ENCODE measurements around the gene C4orf50.

Gene C4orf50

GRCh38 chr4:5973033-5973432, 45.2 kb downstream of the C4orf50 start:
- TF ChIP-seq ZC3H10 (CRISPR knock-in tag; IDR thresholded peaks at IDR 0.05) (no peak), SNAI2 (CRISPR knock-in tag; IDR thresholded peaks at IDR 0.05) (no peak), RARB (CRISPR knock-in tag; IDR thresholded peaks at IDR 0.05) (no peak), TSHZ2 (CRISPR knock-in tag; IDR thresholded peaks at IDR 0.05) (no peak), TOX (CRISPR knock-in tag; IDR thresholded peaks at IDR 0.05; ENCODE audit: borderline replicate concordance) (no peak), ZNF565 (CRISPR knock-in tag; conservative IDR thresholded peaks at IDR 0.05; ENCODE audit: low read depth) (no peak), ZNF8 (CRISPR knock-in tag; IDR thresholded peaks at IDR 0.05) (no peak), ESRRG (CRISPR knock-in tag; IDR thresholded peaks at IDR 0.05) (no peak), OSR1 (CRISPR knock-in tag; IDR thresholded peaks at IDR 0.05) (no peak), ZFP3 (CRISPR knock-in tag; IDR thresholded peaks at IDR 0.05) (no peak), CSDC2 (CRISPR knock-in tag; IDR thresholded peaks at IDR 0.05) (no peak), ARNTL (CRISPR knock-in tag; IDR thresholded peaks at IDR 0.05; ENCODE audit: borderline replicate concordance, low read depth) (no peak)
- TF ChIP-seq, protein P1, sequence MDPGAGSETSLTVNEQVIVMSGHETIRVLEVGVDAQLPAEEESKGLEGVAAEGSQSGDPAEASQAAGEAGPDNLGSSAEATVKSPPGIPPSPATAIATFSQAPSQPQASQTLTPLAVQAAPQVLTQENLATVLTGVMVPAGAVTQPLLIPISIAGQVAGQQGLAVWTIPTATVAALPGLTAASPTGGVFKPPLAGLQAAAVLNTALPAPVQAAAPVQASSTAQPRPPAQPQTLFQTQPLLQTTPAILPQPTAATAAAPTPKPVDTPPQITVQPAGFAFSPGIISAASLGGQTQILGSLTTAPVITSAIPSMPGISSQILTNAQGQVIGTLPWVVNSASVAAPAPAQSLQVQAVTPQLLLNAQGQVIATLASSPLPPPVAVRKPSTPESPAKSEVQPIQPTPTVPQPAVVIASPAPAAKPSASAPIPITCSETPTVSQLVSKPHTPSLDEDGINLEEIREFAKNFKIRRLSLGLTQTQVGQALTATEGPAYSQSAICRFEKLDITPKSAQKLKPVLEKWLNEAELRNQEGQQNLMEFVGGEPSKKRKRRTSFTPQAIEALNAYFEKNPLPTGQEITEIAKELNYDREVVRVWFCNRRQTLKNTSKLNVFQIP (CRISPR knock-in tag; IDR thresholded peaks at IDR 0.05; ENCODE audit: borderline replicate concordance, low read depth): no peak
- ATAC-seq: no peak

GRCh38 chr4:5972571-5972970, 45.7 kb downstream of the C4orf50 start:
- TF ChIP-seq, protein P1 (CRISPR knock-in tag; IDR thresholded peaks at IDR 0.05; ENCODE audit: borderline replicate concordance, low read depth): no peak
- TF ChIP-seq ZNF8 (CRISPR knock-in tag; IDR thresholded peaks at IDR 0.05): no peak
- no peak for TF ChIP-seq ISL1 (CRISPR knock-in tag; IDR thresholded peaks at IDR 0.05)
- no peak for TF ChIP-seq ZFP3 (CRISPR knock-in tag; IDR thresholded peaks at IDR 0.05)
- no peak for TF ChIP-seq SNAI2 (CRISPR knock-in tag; IDR thresholded peaks at IDR 0.05)
- TF ChIP-seq, protein P2, sequence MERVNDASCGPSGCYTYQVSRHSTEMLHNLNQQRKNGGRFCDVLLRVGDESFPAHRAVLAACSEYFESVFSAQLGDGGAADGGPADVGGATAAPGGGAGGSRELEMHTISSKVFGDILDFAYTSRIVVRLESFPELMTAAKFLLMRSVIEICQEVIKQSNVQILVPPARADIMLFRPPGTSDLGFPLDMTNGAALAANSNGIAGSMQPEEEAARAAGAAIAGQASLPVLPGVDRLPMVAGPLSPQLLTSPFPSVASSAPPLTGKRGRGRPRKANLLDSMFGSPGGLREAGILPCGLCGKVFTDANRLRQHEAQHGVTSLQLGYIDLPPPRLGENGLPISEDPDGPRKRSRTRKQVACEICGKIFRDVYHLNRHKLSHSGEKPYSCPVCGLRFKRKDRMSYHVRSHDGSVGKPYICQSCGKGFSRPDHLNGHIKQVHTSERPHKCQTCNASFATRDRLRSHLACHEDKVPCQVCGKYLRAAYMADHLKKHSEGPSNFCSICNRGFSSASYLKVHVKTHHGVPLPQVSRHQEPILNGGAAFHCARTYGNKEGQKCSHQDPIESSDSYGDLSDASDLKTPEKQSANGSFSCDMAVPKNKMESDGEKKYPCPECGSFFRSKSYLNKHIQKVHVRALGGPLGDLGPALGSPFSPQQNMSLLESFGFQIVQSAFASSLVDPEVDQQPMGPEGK (CRISPR knock-in tag; IDR thresholded peaks at IDR 0.05; ENCODE audit: borderline replicate concordance): no peak
- TF ChIP-seq ZNF565 (CRISPR knock-in tag; conservative IDR thresholded peaks at IDR 0.05; ENCODE audit: low read depth): no peak
- no peak for TF ChIP-seq ZC3H10 (CRISPR knock-in tag; IDR thresholded peaks at IDR 0.05)
- TF ChIP-seq TCF4 (CRISPR knock-in tag; IDR thresholded peaks at IDR 0.05; ENCODE audit: borderline replicate concordance): no peak
- TF ChIP-seq, protein P3, sequence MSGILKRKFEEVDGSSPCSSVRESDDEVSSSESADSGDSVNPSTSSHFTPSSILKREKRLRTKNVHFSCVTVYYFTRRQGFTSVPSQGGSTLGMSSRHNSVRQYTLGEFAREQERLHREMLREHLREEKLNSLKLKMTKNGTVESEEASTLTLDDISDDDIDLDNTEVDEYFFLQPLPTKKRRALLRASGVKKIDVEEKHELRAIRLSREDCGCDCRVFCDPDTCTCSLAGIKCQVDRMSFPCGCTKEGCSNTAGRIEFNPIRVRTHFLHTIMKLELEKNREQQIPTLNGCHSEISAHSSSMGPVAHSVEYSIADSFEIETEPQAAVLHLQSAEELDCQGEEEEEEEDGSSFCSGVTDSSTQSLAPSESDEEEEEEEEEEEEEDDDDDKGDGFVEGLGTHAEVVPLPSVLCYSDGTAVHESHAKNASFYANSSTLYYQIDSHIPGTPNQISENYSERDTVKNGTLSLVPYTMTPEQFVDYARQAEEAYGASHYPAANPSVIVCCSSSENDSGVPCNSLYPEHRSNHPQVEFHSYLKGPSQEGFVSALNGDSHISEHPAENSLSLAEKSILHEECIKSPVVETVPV (CRISPR knock-in tag; IDR thresholded peaks at IDR 0.05): no peak
- TF ChIP-seq PPARA (CRISPR knock-in tag; IDR thresholded peaks at IDR 0.05; ENCODE audit: borderline replicate concordance): no peak
- no peak for TF ChIP-seq OSR1 (CRISPR knock-in tag; IDR thresholded peaks at IDR 0.05)
- TF ChIP-seq BACH2 (CRISPR knock-in tag; IDR thresholded peaks at IDR 0.05; ENCODE audit: borderline replicate concordance): no peak
- no peak for ATAC-seq

DNA sequence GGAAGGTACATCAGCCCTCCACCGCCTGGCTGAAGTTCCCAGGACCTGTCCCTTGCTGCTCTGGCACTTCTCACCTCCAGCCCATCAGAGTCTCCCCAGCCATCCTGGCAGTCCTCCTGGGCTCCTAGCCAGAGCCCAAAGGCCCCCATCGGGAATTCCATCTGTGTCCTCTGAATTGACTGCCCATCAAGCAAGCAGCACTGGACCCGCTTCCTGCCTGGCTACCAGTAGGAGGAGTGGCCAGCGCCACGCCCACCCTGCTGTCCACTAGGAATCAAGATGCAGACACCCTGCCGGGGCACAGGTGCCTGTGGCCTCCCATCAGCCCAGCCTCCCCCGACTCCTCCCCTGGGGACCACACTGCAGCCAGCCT, 47.2 kb downstream of the C4orf50 start:
- no peak for ATAC-seq
- TF ChIP-seq SNAI2 (CRISPR knock-in tag; IDR thresholded peaks at IDR 0.05) (no peak), ZNF565 (CRISPR knock-in tag; conservative IDR thresholded peaks at IDR 0.05; ENCODE audit: low read depth) (no peak), TCF4 (CRISPR knock-in tag; IDR thresholded peaks at IDR 0.05; ENCODE audit: borderline replicate concordance) (no peak), ISL1 (CRISPR knock-in tag; IDR thresholded peaks at IDR 0.05) (no peak), BACH2 (CRISPR knock-in tag; IDR thresholded peaks at IDR 0.05; ENCODE audit: borderline replicate concordance) (no peak), ARNTL (CRISPR knock-in tag; IDR thresholded peaks at IDR 0.05; ENCODE audit: borderline replicate concordance, low read depth) (no peak), TOX (CRISPR knock-in tag; IDR thresholded peaks at IDR 0.05; ENCODE audit: borderline replicate concordance) (no peak), TSHZ2 (CRISPR knock-in tag; IDR thresholded peaks at IDR 0.05) (no peak), ZC3H10 (CRISPR knock-in tag; IDR thresholded peaks at IDR 0.05) (no peak), RARB (CRISPR knock-in tag; IDR thresholded peaks at IDR 0.05) (no peak), ZNF70 (CRISPR knock-in tag; IDR thresholded peaks at IDR 0.05) (no peak), ZNF8 (CRISPR knock-in tag; IDR thresholded peaks at IDR 0.05) (no peak), OSR1 (CRISPR knock-in tag; IDR thresholded peaks at IDR 0.05) (no peak), GLIS3 (CRISPR knock-in tag; IDR thresholded peaks at IDR 0.05) (no peak)

Measured in SK-N-SH treated with all-trans-retinoic acid at 6 μM for 48 hours (cell line).